MM.1S (cell line): ENCODE data around the gene PAH.

ENCODE experiments used
- DNase-seq: peaks from one replicate; pipeline ENCODE4 v3.0.0-alpha.2; 2015
- H2AFZ ChIP-seq: fragments of 300-600 bp; sonication (generic); 2 replicates; pipeline ENCODE4 v1.6.0; 2016; ENCODE audit warnings: antibody characterized with exemption, low read length
- H3F3A ChIP-seq: fragments of 300-600 bp; sonication (generic); 2 replicates; pipeline ENCODE4 v1.6.1; 2016; ENCODE audit warnings: mild to moderate bottlenecking, antibody characterized with exemption, low read length, moderate library complexity, mixed read lengths; ENCODE audit not compliant: insufficient read depth
- H3K27ac ChIP-seq: fragments of 300-600 bp; sonication (generic); 2 replicates; pipeline ENCODE4 v1.5.1; 2016; ENCODE audit warnings: mild to moderate bottlenecking, low read length
- H3K27me3 ChIP-seq: fragments of 300-600 bp; sonication (generic); replicated peaks from 2 replicates; pipeline ENCODE4 v1.6.0; 2016; ENCODE audit warnings: low read length; ENCODE audit not compliant: insufficient read depth
- H3K36me3 ChIP-seq: fragments of 300-600 bp; sonication (generic); replicated peaks from 2 replicates; pipeline ENCODE4 v1.6.1; 2016; ENCODE audit warnings: mild to moderate bottlenecking, low read length, mixed read lengths; ENCODE audit not compliant: insufficient read depth
- H3K4me1 ChIP-seq: fragments of 300-600 bp; sonication (generic); 2 replicates; pipeline ENCODE4 v1.6.1; 2016; ENCODE audit warnings: low read length, mixed read lengths
- H3K4me2 ChIP-seq: fragments of 300-600 bp; sonication (generic); 2 replicates; pipeline ENCODE4 v1.6.0; 2016; ENCODE audit warnings: low read depth, low read length
- H3K4me3 ChIP-seq: fragments of 300-600 bp; sonication (generic); 2 replicates; pipeline ENCODE4 v1.5.1; 2016; ENCODE audit warnings: low read length, mixed read lengths
- H3K79me2 ChIP-seq: fragments of 300-600 bp; sonication (generic); 2 replicates; pipeline ENCODE4 v1.6.1; 2016; ENCODE audit warnings: mixed run types, low read length, mixed read lengths
- H3K9ac ChIP-seq: fragments of 300-600 bp; sonication (generic); 2 replicates; pipeline ENCODE4 v1.6.1; 2016; ENCODE audit warnings: low read length, mixed read lengths
- H3K9me2 ChIP-seq: fragments of 300-600 bp; sonication (generic); replicated peaks from 2 replicates; pipeline ENCODE4 v1.6.1; 2016; ENCODE audit warnings: mild to moderate bottlenecking, low read length, mixed read lengths; ENCODE audit not compliant: insufficient read depth
- H3K9me3 ChIP-seq: fragments of 300-600 bp; sonication (generic); replicated peaks from 2 replicates; pipeline ENCODE4 v1.6.1; 2016; ENCODE audit warnings: mild to moderate bottlenecking, low read length, mixed read lengths; ENCODE audit not compliant: insufficient read depth
- H4K20me1 ChIP-seq: fragments of 300-600 bp; sonication (generic); 2 replicates; pipeline ENCODE4 v1.6.1; 2016; ENCODE audit warnings: mild to moderate bottlenecking, low read length, moderate library complexity, mixed read lengths; ENCODE audit not compliant: insufficient read depth
- CTCF ChIP-seq: fragments of 300-600 bp; sonication (generic); IDR thresholded peaks from 2 replicates; pipeline ENCODE4 v1.5.1; 2016; ENCODE audit warnings: antibody characterized with exemption, low read length, mixed read lengths
- EZH2 ChIP-seq: fragments of 300-600 bp; sonication (generic); optimal IDR thresholded peaks from 2 replicates; pipeline ENCODE3; 2017; ENCODE audit warnings: low read depth, mild to moderate bottlenecking, antibody characterized with exemption, low read length, mixed read lengths
- EZH2phosphoT487 ChIP-seq: fragments of 300-600 bp; sonication (generic); IDR thresholded peaks from 2 replicates; pipeline ENCODE4 v1.6.1; 2018; ENCODE audit warnings: antibody characterized with exemption, low read length

PAH gene

GRCh38 chr12:102957339-102958050, 40.5 kb upstream of the PAH start, which contains the start of gene ASCL1:
Gene ASCL1, plus strand, starts transcription at chr12:102957674. Its CDS starts 571 bp downstream, at chr12:102958245.
- Histone ChIP-seq H3K4me2 (peak within 1 kb of the TSS; percentile 90), H3K9me2 (no peaks in the 10 kb centered on the region), H3F3A (no peaks in the 10 kb centered on the region), H3K9ac (no peak within 1 kb of the TSS), H3K4me1 (no peaks in the 10 kb centered on the region), H2AFZ (peak within 1 kb of the TSS; percentile 51; the same call in 1 of the 2 replicates), H3K36me3 (no peaks in the 10 kb centered on the region), H3K79me2 (no peaks in the 10 kb centered on the region), H3K27me3 (peaks cover 7% of the 10 kb centered on the region; the same call in 1 of the 2 replicates), H3K4me3 (peak within 1 kb of the TSS; percentile 55), H3K27ac (no peak within 1 kb of the TSS), H4K20me1 (no peaks in the 10 kb centered on the region), H3K9me3 (no peaks in the 10 kb centered on the region)
- DNase-seq, result peak; percentile 34
- TF ChIP-seq EZH2phosphoT487, result no peak
- TF ChIP-seq CTCF, result no peak
- no peak for TF ChIP-seq EZH2

- H2AFZ ChIP-seq, result no peak overlapping the region
- H4K20me1 ChIP-seq, result no peaks in the 10 kb centered on the region
- no peaks in the 10 kb centered on the region for H3K79me2 ChIP-seq
- no peaks in the 10 kb centered on the region for H3K4me1 ChIP-seq
- H3K9ac ChIP-seq, result no peak overlapping the region
- peaks cover 7% of the 10 kb centered on the region; the same call in 1 of the 2 replicates for H3K27me3 ChIP-seq
- H3F3A ChIP-seq, result no peaks in the 10 kb centered on the region
- TF ChIP-seq EZH2 (no peak), EZH2phosphoT487 (no peak), CTCF (no peak)
- H3K4me2 ChIP-seq, result no peak overlapping the region
- H3K9me3 ChIP-seq, result no peaks in the 10 kb centered on the region
- no peak for DNase-seq
- no peak overlapping the region for H3K4me3 ChIP-seq
- H3K27ac ChIP-seq, result no peak overlapping the region
- H3K36me3 ChIP-seq, result no peaks in the 10 kb centered on the region
- no peaks in the 10 kb centered on the region for H3K9me2 ChIP-seq
Measured at GRCh38 chr12:102956738-102957327, 39.8 kb upstream of the PAH start.

GRCh38 chr12:102955926-102956737, 39.1 kb upstream of the PAH start:
- H2AFZ ChIP-seq, result no peak overlapping the region
- DNase-seq, result no peak
- no peak overlapping the region for H3K27ac ChIP-seq
- H3K4me3 ChIP-seq, result no peak overlapping the region
- no peaks in the 10 kb centered on the region for H3K4me1 ChIP-seq
- H3K27me3 ChIP-seq, result peaks cover 7% of the 10 kb centered on the region; the same call in 1 of the 2 replicates
- H3K9me3 ChIP-seq, result no peaks in the 10 kb centered on the region
- H4K20me1 ChIP-seq, result no peaks in the 10 kb centered on the region
- no peaks in the 10 kb centered on the region for H3K36me3 ChIP-seq
- H3K9ac ChIP-seq, result no peak overlapping the region
- H3F3A ChIP-seq, result no peaks in the 10 kb centered on the region
- no peaks in the 10 kb centered on the region for H3K79me2 ChIP-seq
- TF ChIP-seq CTCF (no peak), EZH2phosphoT487 (no peak), EZH2 (no peak)
- H3K9me2 ChIP-seq, result no peaks in the 10 kb centered on the region
- no peak overlapping the region for H3K4me2 ChIP-seq
